Peyer's patch (tissue), 4 donors: ENCODE results near the gene RASGRP2.

ENCODE experiments used
- POLR2A ChIP-seq, 2 donors: fragments of 450-650 bp; IDR thresholded peaks; one replicate each; pipeline ENCODE4 v1.5.1; 2017; ENCODE audit warnings: antibody characterized with exemption in 2 of 2, mild to moderate bottlenecking in 2 of 2, moderate library complexity in 2 of 2
- TF ChIP-seq, protein P1 (sequence below), 6 experiments: fragments of 450-650 bp in 4 of 6; fragments of 200-600 bp in 2 of 6; sonication (generic) in 1 of 6; IDR thresholded peaks; one replicate each; pipeline ENCODE4 v1.5.1; 2017 to 2019; ENCODE audit warnings: antibody characterized with exemption in 6 of 6, mild to moderate bottlenecking in 3 of 6, moderate library complexity in 1 of 6

DNA sequence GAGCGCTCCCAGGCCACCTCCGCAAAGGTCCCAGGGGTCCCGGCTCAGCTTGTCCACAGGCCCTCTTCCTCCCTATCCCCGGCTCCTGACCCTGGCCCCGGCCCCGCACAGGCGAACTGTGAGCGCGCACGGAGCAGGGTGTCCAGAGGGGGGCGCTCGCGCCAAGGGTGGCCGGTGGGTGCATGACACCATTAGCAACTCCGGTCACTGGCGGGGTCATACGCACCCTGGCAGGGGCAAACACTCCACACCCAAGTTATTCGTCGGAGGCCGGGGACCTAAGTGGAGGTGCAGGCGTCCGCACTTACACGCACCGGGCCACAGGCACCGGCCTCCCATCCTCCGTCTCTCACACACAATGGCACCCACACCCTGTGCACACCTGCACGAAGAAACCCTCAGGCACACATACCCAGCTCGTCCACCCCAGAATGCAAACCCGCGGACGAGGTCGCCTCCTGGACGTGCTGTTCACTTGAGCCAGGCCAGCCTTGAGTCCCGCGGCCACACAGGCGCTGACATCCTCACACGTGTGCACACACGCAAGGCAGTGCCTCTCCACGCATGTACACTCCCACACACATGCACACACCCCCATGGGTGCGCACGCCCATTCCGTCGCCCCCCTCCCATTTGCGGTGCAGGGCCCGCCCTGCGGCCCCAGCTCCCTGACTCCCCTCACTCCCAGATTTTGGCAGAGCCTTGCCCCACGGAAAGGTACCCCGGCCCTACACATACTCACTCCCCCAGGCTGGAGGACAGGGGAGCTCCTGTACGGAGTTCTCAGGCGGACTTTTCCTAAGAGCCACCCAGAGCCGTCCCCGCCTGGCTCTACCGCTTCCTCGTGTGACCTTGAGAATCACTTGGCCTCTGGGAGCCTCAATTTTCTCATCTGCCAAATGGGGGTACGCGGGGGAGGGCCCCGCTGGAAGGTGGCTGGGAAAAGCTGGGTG is at the start of gene RASGRP2:
- TF ChIP-seq, protein P1, sequence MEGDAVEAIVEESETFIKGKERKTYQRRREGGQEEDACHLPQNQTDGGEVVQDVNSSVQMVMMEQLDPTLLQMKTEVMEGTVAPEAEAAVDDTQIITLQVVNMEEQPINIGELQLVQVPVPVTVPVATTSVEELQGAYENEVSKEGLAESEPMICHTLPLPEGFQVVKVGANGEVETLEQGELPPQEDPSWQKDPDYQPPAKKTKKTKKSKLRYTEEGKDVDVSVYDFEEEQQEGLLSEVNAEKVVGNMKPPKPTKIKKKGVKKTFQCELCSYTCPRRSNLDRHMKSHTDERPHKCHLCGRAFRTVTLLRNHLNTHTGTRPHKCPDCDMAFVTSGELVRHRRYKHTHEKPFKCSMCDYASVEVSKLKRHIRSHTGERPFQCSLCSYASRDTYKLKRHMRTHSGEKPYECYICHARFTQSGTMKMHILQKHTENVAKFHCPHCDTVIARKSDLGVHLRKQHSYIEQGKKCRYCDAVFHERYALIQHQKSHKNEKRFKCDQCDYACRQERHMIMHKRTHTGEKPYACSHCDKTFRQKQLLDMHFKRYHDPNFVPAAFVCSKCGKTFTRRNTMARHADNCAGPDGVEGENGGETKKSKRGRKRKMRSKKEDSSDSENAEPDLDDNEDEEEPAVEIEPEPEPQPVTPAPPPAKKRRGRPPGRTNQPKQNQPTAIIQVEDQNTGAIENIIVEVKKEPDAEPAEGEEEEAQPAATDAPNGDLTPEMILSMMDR (IDR thresholded peaks at IDR 0.05): peak; percentile 53 to 95 (median 68)
- TF ChIP-seq POLR2A (IDR thresholded peaks at IDR 0.05): no peak
